HG03066 (cell line): ENCODE measurements around the gene DDX4.

Experiments
- ATAC-seq: cut with Tn5 transposase; IDR thresholded peaks from one replicate; pipeline ENCODE4 v1.9.1; 2021; ENCODE audit warnings: low read depth; ENCODE audit not compliant: unreplicated experiment

Gene DDX4

GRCh38 chr5:55864606-55865541 is 127.0 kb downstream of the DDX4 start:
- no peak for ATAC-seq

GRCh38 chr5:55865831-55866230 is 128.0 kb downstream of the DDX4 start:
- ATAC-seq = no peak

DNA sequence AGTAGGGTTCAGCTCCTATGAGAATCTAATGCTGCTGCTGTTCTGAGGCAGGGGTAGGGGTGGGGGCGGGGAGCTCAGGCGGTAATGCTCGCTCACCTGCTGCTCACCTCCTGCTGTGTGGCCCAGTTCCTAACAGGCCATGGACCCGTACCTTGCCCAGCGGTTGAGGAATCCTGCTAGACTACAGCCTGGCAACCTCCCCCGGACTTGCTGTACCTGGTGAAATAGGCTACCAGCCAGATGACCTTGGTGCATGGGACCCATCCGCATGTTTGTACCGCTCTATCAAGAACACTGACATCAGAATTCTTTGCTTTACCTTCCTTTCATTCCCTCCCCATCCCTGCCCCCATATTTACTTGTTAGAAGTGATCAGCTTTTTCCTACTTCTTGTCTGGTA is 128.6 kb downstream of the DDX4 start:
- no peak for ATAC-seq
